GM04504 (cell line): ENCODE results near the gene STK32B.
A peak's percentile ranks its signal among the peaks of the same experiment; 100 is the strongest.
"Not testable (repeated sequence)": the region's sequence is repeated elsewhere in the genome, so short reads cannot be mapped to it uniquely, and the experiment has no call there.

ENCODE experiments used
- DNase-seq: peaks from one replicate; pipeline ENCODE4 v3.0.0-alpha.2; 2012; ENCODE audit warnings: low read depth

STK32B gene

GRCh38 chr4:5162909-5163508 lies 111.7 kb downstream of the STK32B start:
- no peak for DNase-seq

- DNase-seq: no peak
These were observed 113.1 kb downstream of the STK32B start for GRCh38 chr4:5164221-5164912.

- peak; percentile 58 for DNase-seq
These were observed 114.4 kb downstream of the STK32B start for GRCh38 chr4:5165420-5166369.

GRCh38 chr4:5166377-5166776 lies 115.1 kb downstream of the STK32B start:
- DNase-seq: no peak

- no peak for DNase-seq
These were observed 117.6 kb downstream of the STK32B start for GRCh38 chr4:5168891-5169290.

GRCh38 chr4:5175836-5176235 lies 124.6 kb downstream of the STK32B start:
- DNase-seq: not testable (repeated sequence)

- DNase-seq: no peak
These were observed 133.3 kb downstream of the STK32B start for GRCh38 chr4:5184606-5185005.

- no peak for DNase-seq
These were observed 134.3 kb downstream of the STK32B start for GRCh38 chr4:5185551-5185950.

- no peak for DNase-seq
These were observed 135.2 kb downstream of the STK32B start for GRCh38 chr4:5186271-5187064.

- no peak for DNase-seq
These were observed 136.8 kb downstream of the STK32B start for GRCh38 chr4:5188130-5188529.

GRCh38 chr4:5191831-5192230 lies 140.6 kb downstream of the STK32B start:
- DNase-seq: no peak

- no peak for DNase-seq
These were observed 141.0 kb downstream of the STK32B start for GRCh38 chr4:5192271-5192670.

- no peak for DNase-seq
These were observed 141.4 kb downstream of the STK32B start for GRCh38 chr4:5192678-5193077.

- no peak for DNase-seq
These were observed 147.6 kb downstream of the STK32B start for GRCh38 chr4:5198656-5199541.

- no peak for DNase-seq
These were observed 148.6 kb downstream of the STK32B start for GRCh38 chr4:5199912-5200311.

GRCh38 chr4:5200513-5200912 lies 149.2 kb downstream of the STK32B start:
- DNase-seq: no peak

- DNase-seq: no peak
These were observed 152.2 kb downstream of the STK32B start for GRCh38 chr4:5203309-5203992.

GRCh38 chr4:5203993-5204310 lies 152.7 kb downstream of the STK32B start:
- DNase-seq: peak; percentile 67

GRCh38 chr4:5204781-5205180 lies 153.5 kb downstream of the STK32B start:
- DNase-seq: no peak

- peak; percentile 90 for DNase-seq
These were observed 154.9 kb downstream of the STK32B start for GRCh38 chr4:5206016-5206790.
